Mesendoderm (in vitro differentiated cells): ENCODE data around the gene RPS26.
A peak's percentile ranks its signal among the peaks of the same experiment; 100 is the strongest.

ENCODE experiments used
- DNase-seq: peaks from one replicate; pipeline ENCODE4 v3.0.0; 2013
- H2AK5ac ChIP-seq: 2 replicates; pipeline ENCODE4 v1.6.1; 2013; ENCODE audit warnings: low read length, inconsistent platforms
- H2BK120ac ChIP-seq: 2 replicates; pipeline ENCODE4 v1.6.1; 2013; ENCODE audit warnings: low read depth, mild to moderate bottlenecking, low read length, moderate library complexity, mixed read lengths
- H2BK15ac ChIP-seq: replicated peaks from 2 replicates; pipeline ENCODE4 v1.6.1; 2013; ENCODE audit warnings: low read depth, mild to moderate bottlenecking, moderate library complexity
- H2BK5ac ChIP-seq: 2 replicates; pipeline ENCODE4 v1.6.1; 2013; ENCODE audit warnings: low read length, inconsistent platforms
- H3K18ac ChIP-seq: 2 replicates; pipeline ENCODE4 v1.6.1; 2013; ENCODE audit warnings: mild to moderate bottlenecking, low read length, mixed read lengths
- H3K23ac ChIP-seq: one replicate; pipeline ENCODE4 v1.6.1; 2013; ENCODE audit warnings: low read length
- H3K27ac ChIP-seq: 2 replicates; pipeline ENCODE4 v1.5.1; 2013; ENCODE audit warnings: low read depth, mild to moderate bottlenecking, inconsistent platforms, low read length, moderate library complexity
- H3K27me3 ChIP-seq: 2 replicates; pipeline ENCODE4 v1.6.1; 2013; ENCODE audit warnings: low read length, control low read depth, mild to moderate bottlenecking, inconsistent platforms; ENCODE audit not compliant: insufficient read depth, poor library complexity
- H3K36me3 ChIP-seq: 2 replicates; pipeline ENCODE4 v1.6.1; 2013; ENCODE audit warnings: low read length, inconsistent platforms; ENCODE audit not compliant: control insufficient read depth, insufficient read depth
- H3K4ac ChIP-seq: one replicate; pipeline ENCODE4 v1.6.1; 2013; ENCODE audit warnings: low read depth, mild to moderate bottlenecking, low read length, moderate library complexity
- H3K4me1 ChIP-seq: 2 replicates; pipeline ENCODE4 v1.6.1; 2013; ENCODE audit warnings: low read depth, low read length, inconsistent platforms; ENCODE audit not compliant: control insufficient read depth
- H3K4me2 ChIP-seq: 2 replicates; pipeline ENCODE4 v1.6.1; 2013; ENCODE audit warnings: low read length
- H3K4me3 ChIP-seq: 2 replicates; pipeline ENCODE4 v1.5.1; 2013; ENCODE audit warnings: mild to moderate bottlenecking, low read length
- H3K56ac ChIP-seq: one replicate; pipeline ENCODE4 v1.6.1; 2013; ENCODE audit warnings: low read length
- H3K79me1 ChIP-seq: 2 replicates; pipeline ENCODE4 v1.6.1; 2013; ENCODE audit warnings: low read length, inconsistent platforms
- H3K79me2 ChIP-seq: 2 replicates; pipeline ENCODE4 v1.6.1; 2013; ENCODE audit warnings: mild to moderate bottlenecking, low read length; ENCODE audit not compliant: control insufficient read depth, insufficient read depth
- H3K9ac ChIP-seq: 2 replicates; pipeline ENCODE4 v1.6.1; 2013; ENCODE audit warnings: low read length, inconsistent platforms
- H4K5ac ChIP-seq: one replicate; pipeline ENCODE4 v1.6.1; 2013; ENCODE audit warnings: low read length
- H4K8ac ChIP-seq: one replicate; pipeline ENCODE4 v1.6.1; 2013; ENCODE audit warnings: low read depth, mild to moderate bottlenecking, control low read depth, low read length, moderate library complexity
- WGBS: extraction: QIAGEN DNeasy Blood & Tissue Kit; methylation state at CpG from one replicate; pipeline ENCODE4 v1.1.7; 2013; ENCODE audit warnings: low lambda C conversion rate, missing lambda C conversion rate; ENCODE audit not compliant: insufficient coverage; ENCODE audit errors: extremely low coverage; 5-methylcytosine and 5-hydroxymethylcytosine counted together

The RPS26 gene

GRCh38 chr12:56007564-56008559, 33.9 kb upstream of the RPS26 start:
- no peaks in the 10 kb centered on the region for H3K79me2 ChIP-seq
- WGBS = no CpG with 5 or more reads among the region's 44 CpGs

GRCh38 chr12:56010111-56010570, 31.6 kb upstream of the RPS26 start:
- Histone ChIP-seq H4K8ac (no peak overlapping the region), H3K56ac (no peak overlapping the region), H2BK120ac (no peak overlapping the region), H3K4me2 (no peak overlapping the region), H3K9ac (no peak overlapping the region), H2BK5ac (no peak overlapping the region), H3K4ac (no peak overlapping the region), H2AK5ac (no peak overlapping the region), H3K4me3 (no peak overlapping the region), H3K79me1 (no peaks in the 10 kb centered on the region), H3K79me2 (no peaks in the 10 kb centered on the region), H3K4me1 (no peaks in the 10 kb centered on the region), H3K18ac (no peak overlapping the region), H3K27ac (no peak overlapping the region), H4K5ac (no peak overlapping the region), H3K27me3 (no peaks in the 10 kb centered on the region), H3K36me3 (no peaks in the 10 kb centered on the region), H2BK15ac (no peak overlapping the region), H3K23ac (no peak overlapping the region)
- no peak for DNase-seq
- WGBS = no CpG with 5 or more reads among the region's 2 CpGs

More at GRCh38 chr12:56007564-56008559, 33.9 kb upstream of the RPS26 start:
- Histone ChIP-seq H3K36me3 (no peaks in the 10 kb centered on the region), H3K27ac (peak overlapping the region; percentile 46), H3K4ac (peak overlapping the region; percentile 99), H3K23ac (no peak overlapping the region), H2BK120ac (peak overlapping the region; percentile 84), H4K8ac (peak overlapping the region; percentile 83), H3K9ac (peak overlapping the region; percentile 57), H4K5ac (no peak overlapping the region), H3K27me3 (no peaks in the 10 kb centered on the region), H2AK5ac (no peak overlapping the region), H2BK15ac (no peak overlapping the region), H3K56ac (peak overlapping the region; percentile 83), H3K4me1 (no peaks in the 10 kb centered on the region), H3K18ac (peak overlapping the region; percentile 97), H3K4me3 (peak overlapping the region; percentile 50), H2BK5ac (no peak overlapping the region), H3K4me2 (peak overlapping the region; percentile 23), H3K79me1 (no peaks in the 10 kb centered on the region)
- peak; percentile 80 for DNase-seq

GRCh38 chr12:56011509-56012090, 30.1 kb upstream of the RPS26 start:
- no peak overlapping the region for H2BK120ac ChIP-seq
- no CpG with 5 or more reads among the region's 2 CpGs for WGBS

GRCh38 chr12:56013482-56013881, 28.2 kb upstream of the RPS26 start:
- no peak overlapping the region for H3K4me3 ChIP-seq
- H3K4me1 ChIP-seq = no peaks in the 10 kb centered on the region
- H2BK5ac ChIP-seq = no peak overlapping the region
- no peak overlapping the region for H3K27ac ChIP-seq
- no peak overlapping the region for H3K4ac ChIP-seq
- H4K8ac ChIP-seq = no peak overlapping the region
- no peak overlapping the region for H3K18ac ChIP-seq
- no peaks in the 10 kb centered on the region for H3K79me1 ChIP-seq
- no CpG with 5 or more reads among the region's 5 CpGs for WGBS
- H2BK120ac ChIP-seq = no peak overlapping the region
- no peaks in the 10 kb centered on the region for H3K27me3 ChIP-seq
- DNase-seq = no peak
- no peaks in the 10 kb centered on the region for H3K79me2 ChIP-seq
- no peak overlapping the region for H3K56ac ChIP-seq
- no peak overlapping the region for H3K4me2 ChIP-seq
- no peak overlapping the region for H2AK5ac ChIP-seq
- H4K5ac ChIP-seq = no peak overlapping the region
- no peak overlapping the region for H3K23ac ChIP-seq
- H3K9ac ChIP-seq = no peak overlapping the region
- H3K36me3 ChIP-seq = no peaks in the 10 kb centered on the region
- no peak overlapping the region for H2BK15ac ChIP-seq

More at GRCh38 chr12:56011509-56012090, 30.1 kb upstream of the RPS26 start:
- Histone ChIP-seq H3K56ac (no peak overlapping the region), H3K4ac (no peak overlapping the region), H3K36me3 (no peaks in the 10 kb centered on the region), H3K79me1 (no peaks in the 10 kb centered on the region), H2AK5ac (no peak overlapping the region), H3K27me3 (no peaks in the 10 kb centered on the region), H3K23ac (no peak overlapping the region), H3K18ac (no peak overlapping the region), H4K5ac (no peak overlapping the region), H4K8ac (no peak overlapping the region), H3K9ac (no peak overlapping the region), H3K4me3 (no peak overlapping the region), H3K4me2 (no peak overlapping the region), H2BK5ac (no peak overlapping the region), H3K27ac (no peak overlapping the region), H3K4me1 (no peaks in the 10 kb centered on the region), H3K79me2 (no peaks in the 10 kb centered on the region), H2BK15ac (no peak overlapping the region)
- DNase-seq = no peak

- Histone ChIP-seq H3K56ac (no peak overlapping the region), H3K9ac (no peak overlapping the region), H4K8ac (no peak overlapping the region), H4K5ac (no peak overlapping the region), H3K23ac (no peak overlapping the region), H3K4me2 (no peak overlapping the region), H2BK120ac (no peak overlapping the region), H2BK5ac (no peak overlapping the region), H3K79me1 (no peaks in the 10 kb centered on the region), H3K4ac (no peak overlapping the region), H2BK15ac (no peak overlapping the region), H3K4me3 (no peak overlapping the region), H3K36me3 (no peaks in the 10 kb centered on the region), H2AK5ac (no peak overlapping the region), H3K27me3 (no peaks in the 10 kb centered on the region), H3K27ac (no peak overlapping the region), H3K4me1 (no peaks in the 10 kb centered on the region), H3K18ac (no peak overlapping the region), H3K79me2 (no peaks in the 10 kb centered on the region)
- no peak for DNase-seq
- WGBS = no CpG with 5 or more reads among the region's 2 CpGs
Observed at GRCh38 chr12:56014205-56014604, 27.5 kb upstream of the RPS26 start.
